ENCODE measurements around the gene INTS7.

DNA sequence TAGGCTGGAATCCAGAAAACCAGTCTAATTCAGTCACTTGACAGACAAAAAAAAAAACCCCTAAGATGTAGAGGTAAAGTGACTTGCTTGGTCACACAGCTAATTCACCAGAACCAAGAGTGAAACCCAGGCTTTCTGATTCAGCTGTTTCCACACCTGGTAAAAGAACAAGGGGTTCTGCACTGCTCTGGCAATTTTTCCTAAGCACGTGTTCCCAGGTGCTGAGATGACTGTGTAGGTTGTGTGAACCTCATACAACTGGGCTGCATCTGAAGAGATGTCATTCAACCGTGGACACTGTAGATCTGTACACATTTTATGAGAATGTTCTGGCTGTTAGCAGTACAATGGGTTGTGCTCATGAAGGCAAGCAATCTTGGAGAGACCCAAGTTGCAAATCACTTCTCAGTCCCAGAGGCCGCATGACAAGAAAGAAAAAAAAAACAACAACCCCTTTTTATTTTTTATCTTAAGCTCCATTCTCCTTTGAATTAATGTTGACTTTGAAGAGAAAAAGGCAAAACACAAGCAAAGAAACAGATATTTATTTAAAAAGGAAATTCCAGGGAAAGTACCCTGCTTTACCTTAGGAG is 95.4 kb downstream of the INTS7 start:
- no peak for TF ChIP-seq POLR2A (IDR thresholded peaks at IDR 0.05)
- TF ChIP-seq, protein P1, sequence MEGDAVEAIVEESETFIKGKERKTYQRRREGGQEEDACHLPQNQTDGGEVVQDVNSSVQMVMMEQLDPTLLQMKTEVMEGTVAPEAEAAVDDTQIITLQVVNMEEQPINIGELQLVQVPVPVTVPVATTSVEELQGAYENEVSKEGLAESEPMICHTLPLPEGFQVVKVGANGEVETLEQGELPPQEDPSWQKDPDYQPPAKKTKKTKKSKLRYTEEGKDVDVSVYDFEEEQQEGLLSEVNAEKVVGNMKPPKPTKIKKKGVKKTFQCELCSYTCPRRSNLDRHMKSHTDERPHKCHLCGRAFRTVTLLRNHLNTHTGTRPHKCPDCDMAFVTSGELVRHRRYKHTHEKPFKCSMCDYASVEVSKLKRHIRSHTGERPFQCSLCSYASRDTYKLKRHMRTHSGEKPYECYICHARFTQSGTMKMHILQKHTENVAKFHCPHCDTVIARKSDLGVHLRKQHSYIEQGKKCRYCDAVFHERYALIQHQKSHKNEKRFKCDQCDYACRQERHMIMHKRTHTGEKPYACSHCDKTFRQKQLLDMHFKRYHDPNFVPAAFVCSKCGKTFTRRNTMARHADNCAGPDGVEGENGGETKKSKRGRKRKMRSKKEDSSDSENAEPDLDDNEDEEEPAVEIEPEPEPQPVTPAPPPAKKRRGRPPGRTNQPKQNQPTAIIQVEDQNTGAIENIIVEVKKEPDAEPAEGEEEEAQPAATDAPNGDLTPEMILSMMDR (IDR thresholded peaks at IDR 0.05): no peak

All from adrenal gland (tissue), 5 donors.